HG03439 (cell line): ENCODE measurements around the gene RMND5A.

ENCODE experiments used
- ATAC-seq: cut with Tn5 transposase; IDR thresholded peaks from one replicate; pipeline ENCODE4 v1.9.1; 2021; ENCODE audit warnings: mild to moderate bottlenecking, moderate library complexity; ENCODE audit not compliant: unreplicated experiment

The RMND5A gene

GRCh38 chr2:86825036-86825692 lies 105.1 kb downstream of the RMND5A start:
- ATAC-seq: no peak

GRCh38 chr2:86825693-86826381 lies 105.7 kb downstream of the RMND5A start:
- no peak for ATAC-seq

- ATAC-seq: no peak
These were observed 106.9 kb downstream of the RMND5A start for GRCh38 chr2:86826951-86827350.
